H1 (cell line): Measurements from ENCODE around the gene PITX3.

Source experiments
- POLR2A ChIP-seq, 2 experiments: IDR thresholded peaks; 1 replicate in 1 of 2; 2 replicates in 1 of 2; pipeline ENCODE4 v1.6.1; 2011; ENCODE audit warnings: low read depth in 2 of 2, low read length in 2 of 2, mild to moderate bottlenecking in 2 of 2; ENCODE audit errors: control extremely low read depth in 1 of 2
- RNF2 ChIP-seq: fragments of 200-900, 300-1000 bp; sonication (generic); IDR thresholded peaks from 2 replicates; pipeline ENCODE4 v1.7.1; 2016; ENCODE audit warnings: borderline replicate concordance, low read depth, mild to moderate bottlenecking, antibody characterized with exemption, low read length; ENCODE audit not compliant: poor library complexity, severe bottlenecking; ENCODE audit errors: missing control alignments
- TAF7 ChIP-seq: optimal IDR thresholded peaks from 2 replicates; pipeline ENCODE3; 2011; ENCODE audit warnings: low read depth, mild to moderate bottlenecking, inconsistent platforms, low read length, moderate library complexity, borderline replicate concordance
- TF ChIP-seq, protein P1 (sequence below), 3 experiments: IDR thresholded peaks; 1 replicate in 2 of 3; 2 replicates in 1 of 3; pipeline versions ENCODE4 v1.5.1 to v1.6.1; 2011; ENCODE audit warnings: low read length in 3 of 3, mild to moderate bottlenecking in 3 of 3, inconsistent platforms in 2 of 3, low read depth in 1 of 3, moderate library complexity in 1 of 3; ENCODE audit not compliant: insufficient read depth in 1 of 3; ENCODE audit errors: control extremely low read depth in 1 of 3

DNA sequence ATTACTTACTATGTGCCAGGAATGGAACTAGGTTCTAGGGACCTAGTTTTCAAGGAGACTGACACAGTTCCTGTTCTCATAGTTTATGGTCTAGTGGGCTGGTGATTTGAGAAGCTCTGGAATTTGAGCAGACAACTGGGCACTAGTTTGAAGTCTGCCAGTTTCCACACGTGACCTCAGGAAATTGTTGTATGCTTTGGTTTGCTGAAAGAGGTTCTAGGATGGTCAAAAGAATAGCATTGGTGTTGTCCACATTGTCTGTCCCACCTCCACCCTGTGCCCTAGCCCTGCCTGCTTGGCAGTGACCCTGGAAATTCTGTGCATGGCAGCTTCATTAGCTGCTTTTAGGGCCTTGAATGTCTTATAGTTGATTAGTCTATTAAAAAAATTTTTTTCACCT is 32.8 kb upstream of the PITX3 start:
- no peak for TF ChIP-seq POLR2A (IDR thresholded peaks at IDR 0.05; ENCODE audit: control extremely low read depth in 1 of 2, low read depth in 2 of 2, low read length in 2 of 2)
- TF ChIP-seq, protein P1, sequence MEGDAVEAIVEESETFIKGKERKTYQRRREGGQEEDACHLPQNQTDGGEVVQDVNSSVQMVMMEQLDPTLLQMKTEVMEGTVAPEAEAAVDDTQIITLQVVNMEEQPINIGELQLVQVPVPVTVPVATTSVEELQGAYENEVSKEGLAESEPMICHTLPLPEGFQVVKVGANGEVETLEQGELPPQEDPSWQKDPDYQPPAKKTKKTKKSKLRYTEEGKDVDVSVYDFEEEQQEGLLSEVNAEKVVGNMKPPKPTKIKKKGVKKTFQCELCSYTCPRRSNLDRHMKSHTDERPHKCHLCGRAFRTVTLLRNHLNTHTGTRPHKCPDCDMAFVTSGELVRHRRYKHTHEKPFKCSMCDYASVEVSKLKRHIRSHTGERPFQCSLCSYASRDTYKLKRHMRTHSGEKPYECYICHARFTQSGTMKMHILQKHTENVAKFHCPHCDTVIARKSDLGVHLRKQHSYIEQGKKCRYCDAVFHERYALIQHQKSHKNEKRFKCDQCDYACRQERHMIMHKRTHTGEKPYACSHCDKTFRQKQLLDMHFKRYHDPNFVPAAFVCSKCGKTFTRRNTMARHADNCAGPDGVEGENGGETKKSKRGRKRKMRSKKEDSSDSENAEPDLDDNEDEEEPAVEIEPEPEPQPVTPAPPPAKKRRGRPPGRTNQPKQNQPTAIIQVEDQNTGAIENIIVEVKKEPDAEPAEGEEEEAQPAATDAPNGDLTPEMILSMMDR (IDR thresholded peaks at IDR 0.05; ENCODE audit: control extremely low read depth in 1 of 3, insufficient read depth in 1 of 3, low read depth in 1 of 3, low read length in 3 of 3) = no peak
- TF ChIP-seq RNF2 = no peak
- TF ChIP-seq TAF7 = no peak
